SK-N-SH treated with all-trans-retinoic acid at 6 μM for 48 hours (cell line): ENCODE results near the gene VPS54.

Experiments
- ATAC-seq: fragments of 200-7000 bp; cut with Tn5 transposase; 3 replicates; pipeline ENCODE4 v1.9.1; 2020; ENCODE audit warnings: mild to moderate bottlenecking, moderate library complexity
- ESRRG ChIP-seq: fragments of 250-450 bp; sonication (Bioruptor Pico); IDR thresholded peaks from 2 replicates; pipeline ENCODE4 v1.6.1; 2021; ENCODE audit warnings: mild to moderate bottlenecking
- GLIS3 ChIP-seq: fragments of 250-450 bp; sonication (Bioruptor Pico); IDR thresholded peaks from 2 replicates; pipeline ENCODE4 v1.5.0; 2020; ENCODE audit warnings: mild to moderate bottlenecking, moderate library complexity
- ISL1 ChIP-seq: fragments of 250-450 bp; sonication (Bioruptor Pico); IDR thresholded peaks from 2 replicates; pipeline ENCODE4 v2.1.2; 2022; ENCODE audit warnings: mild to moderate bottlenecking, moderate library complexity
- OSR1 ChIP-seq: fragments of 250-450 bp; sonication (Bioruptor Pico); IDR thresholded peaks from 2 replicates; pipeline ENCODE4 v1.8.0; 2022; ENCODE audit warnings: moderate library complexity, mild to moderate bottlenecking, inconsistent platforms
- PPARA ChIP-seq: fragments of 250-450 bp; sonication (Bioruptor Pico); IDR thresholded peaks from 2 replicates; pipeline ENCODE4 v1.5.0; 2020; ENCODE audit warnings: mild to moderate bottlenecking, borderline replicate concordance
- RARB ChIP-seq: fragments of 250-450 bp; sonication (Bioruptor Pico); IDR thresholded peaks from 2 replicates; pipeline ENCODE4 v1.8.0; 2021; ENCODE audit warnings: mild to moderate bottlenecking, moderate library complexity
- SNAI2 ChIP-seq: fragments of 250-450 bp; sonication (Bioruptor Pico); IDR thresholded peaks from 2 replicates; pipeline ENCODE4 v1.5.0; 2020; ENCODE audit warnings: mild to moderate bottlenecking, moderate library complexity
- TOX ChIP-seq: fragments of 250-450 bp; sonication (Bioruptor Pico); IDR thresholded peaks from 2 replicates; pipeline ENCODE4 v1.8.0; 2021; ENCODE audit warnings: mild to moderate bottlenecking, moderate library complexity, borderline replicate concordance
- ZC3H10 ChIP-seq: fragments of 250-450 bp; sonication (Bioruptor Pico); IDR thresholded peaks from 2 replicates; pipeline ENCODE4 v1.5.1; 2021; ENCODE audit warnings: mild to moderate bottlenecking, moderate library complexity
- ZFP3 ChIP-seq: fragments of 250-450 bp; sonication (Bioruptor Pico); IDR thresholded peaks from 2 replicates; pipeline ENCODE4 v1.5.0; 2020; ENCODE audit warnings: mild to moderate bottlenecking, moderate library complexity
- ZFP30 ChIP-seq: fragments of 450-650 bp; formaldehyde crosslinking; IDR thresholded peaks from 2 replicates; pipeline ENCODE4 v1.5.0; 2022; ENCODE audit warnings: mild to moderate bottlenecking, moderate library complexity
- ZNF565 ChIP-seq: fragments of 450-650 bp; formaldehyde crosslinking; conservative IDR thresholded peaks from 2 replicates; pipeline ENCODE4 v1.5.0; 2020; ENCODE audit warnings: low read depth, mild to moderate bottlenecking, moderate library complexity
- ZNF70 ChIP-seq: fragments of 450-650 bp; formaldehyde crosslinking; IDR thresholded peaks from 2 replicates; pipeline ENCODE4 v1.5.0; 2020; ENCODE audit warnings: mild to moderate bottlenecking, moderate library complexity
- ZNF8 ChIP-seq: fragments of 450-650 bp; formaldehyde crosslinking; IDR thresholded peaks from 2 replicates; pipeline ENCODE4 v1.5.0; 2020; ENCODE audit warnings: mild to moderate bottlenecking, moderate library complexity
- TF ChIP-seq, protein P1 (sequence below): fragments of 250-450 bp; sonication (Bioruptor Pico); IDR thresholded peaks from 2 replicates; pipeline ENCODE4 v1.5.1; 2021; ENCODE audit warnings: mild to moderate bottlenecking, moderate library complexity
- TF ChIP-seq, protein P2 (sequence below): fragments of 250-450 bp; sonication (Bioruptor Pico); IDR thresholded peaks from 2 replicates; pipeline ENCODE4 v1.5.1; 2020; ENCODE audit warnings: low read depth, mild to moderate bottlenecking, moderate library complexity
- TF ChIP-seq, protein P3 (sequence below): fragments of 250-450 bp; sonication (Bioruptor Pico); IDR thresholded peaks from 2 replicates; pipeline ENCODE4 v1.5.0; 2020; ENCODE audit warnings: mild to moderate bottlenecking, moderate library complexity
- TF ChIP-seq, protein P4 (sequence below): fragments of 250-450 bp; sonication (Bioruptor Pico); IDR thresholded peaks from 2 replicates; pipeline ENCODE4 v1.8.0; 2021; ENCODE audit warnings: low read depth, mild to moderate bottlenecking, moderate library complexity, borderline replicate concordance
- TF ChIP-seq, protein P5 (sequence below): fragments of 250-450 bp; sonication (Bioruptor Pico); IDR thresholded peaks from 2 replicates; pipeline ENCODE4 v1.8.0; 2020; ENCODE audit warnings: mild to moderate bottlenecking, moderate library complexity, borderline replicate concordance

VPS54 gene

DNA sequence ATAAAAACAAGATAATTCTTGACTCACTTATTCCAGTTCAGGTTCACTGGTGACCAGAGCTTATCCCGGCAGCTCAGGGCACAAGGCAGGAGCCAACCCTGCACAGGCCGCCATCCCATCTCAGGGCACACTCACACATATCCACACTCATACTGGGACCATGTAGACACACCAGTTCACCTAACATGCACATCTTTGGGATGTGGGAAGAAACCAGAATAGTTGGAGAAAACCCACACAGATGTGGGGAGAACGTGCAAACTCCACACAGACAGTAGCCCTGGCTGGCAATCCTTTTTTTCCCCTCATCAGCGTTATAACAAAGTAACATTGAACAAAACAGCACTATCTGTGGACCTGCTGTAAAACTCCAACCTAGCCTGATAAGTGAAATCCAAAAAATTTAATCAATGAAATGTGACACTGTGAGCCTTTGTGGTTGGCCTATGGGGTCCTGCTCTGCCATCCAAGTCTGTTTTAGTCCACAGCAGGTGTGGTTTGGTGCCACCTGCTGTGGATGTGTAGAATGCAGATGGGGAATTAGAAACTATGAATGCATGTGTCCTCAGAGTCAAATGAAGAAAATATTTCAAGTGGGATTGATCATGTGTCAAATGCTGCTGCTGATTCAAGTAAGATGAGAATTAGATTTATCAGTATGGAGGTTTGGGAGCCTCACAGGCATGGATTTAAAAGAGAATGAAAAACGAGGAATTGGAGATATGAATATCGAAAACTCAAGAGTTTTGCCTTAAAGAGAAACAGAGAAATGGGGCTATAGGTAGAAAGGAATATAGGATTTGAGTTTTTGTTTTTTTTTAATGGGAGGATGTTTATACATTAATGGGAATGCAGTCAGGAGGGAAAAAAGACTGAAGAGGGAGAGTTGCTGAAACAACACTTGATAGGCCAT is 130.5 kb downstream of the VPS54 start:
- ATAC-seq = peak; percentile 85
- TF ChIP-seq, protein P1, sequence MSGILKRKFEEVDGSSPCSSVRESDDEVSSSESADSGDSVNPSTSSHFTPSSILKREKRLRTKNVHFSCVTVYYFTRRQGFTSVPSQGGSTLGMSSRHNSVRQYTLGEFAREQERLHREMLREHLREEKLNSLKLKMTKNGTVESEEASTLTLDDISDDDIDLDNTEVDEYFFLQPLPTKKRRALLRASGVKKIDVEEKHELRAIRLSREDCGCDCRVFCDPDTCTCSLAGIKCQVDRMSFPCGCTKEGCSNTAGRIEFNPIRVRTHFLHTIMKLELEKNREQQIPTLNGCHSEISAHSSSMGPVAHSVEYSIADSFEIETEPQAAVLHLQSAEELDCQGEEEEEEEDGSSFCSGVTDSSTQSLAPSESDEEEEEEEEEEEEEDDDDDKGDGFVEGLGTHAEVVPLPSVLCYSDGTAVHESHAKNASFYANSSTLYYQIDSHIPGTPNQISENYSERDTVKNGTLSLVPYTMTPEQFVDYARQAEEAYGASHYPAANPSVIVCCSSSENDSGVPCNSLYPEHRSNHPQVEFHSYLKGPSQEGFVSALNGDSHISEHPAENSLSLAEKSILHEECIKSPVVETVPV (CRISPR knock-in tag) = no peak
- TF ChIP-seq ESRRG (no peak), ISL1 (CRISPR knock-in tag) (no peak), TOX (no peak), RARB (CRISPR knock-in tag) (no peak), ZFP30 (CRISPR knock-in tag) (no peak), ZNF8 (CRISPR knock-in tag) (no peak), ZNF565 (CRISPR knock-in tag) (no peak), ZFP3 (CRISPR knock-in tag) (no peak), GLIS3 (CRISPR knock-in tag) (no peak), SNAI2 (CRISPR knock-in tag) (no peak), ZC3H10 (no peak), PPARA (CRISPR knock-in tag) (no peak)
- TF ChIP-seq, protein P2, sequence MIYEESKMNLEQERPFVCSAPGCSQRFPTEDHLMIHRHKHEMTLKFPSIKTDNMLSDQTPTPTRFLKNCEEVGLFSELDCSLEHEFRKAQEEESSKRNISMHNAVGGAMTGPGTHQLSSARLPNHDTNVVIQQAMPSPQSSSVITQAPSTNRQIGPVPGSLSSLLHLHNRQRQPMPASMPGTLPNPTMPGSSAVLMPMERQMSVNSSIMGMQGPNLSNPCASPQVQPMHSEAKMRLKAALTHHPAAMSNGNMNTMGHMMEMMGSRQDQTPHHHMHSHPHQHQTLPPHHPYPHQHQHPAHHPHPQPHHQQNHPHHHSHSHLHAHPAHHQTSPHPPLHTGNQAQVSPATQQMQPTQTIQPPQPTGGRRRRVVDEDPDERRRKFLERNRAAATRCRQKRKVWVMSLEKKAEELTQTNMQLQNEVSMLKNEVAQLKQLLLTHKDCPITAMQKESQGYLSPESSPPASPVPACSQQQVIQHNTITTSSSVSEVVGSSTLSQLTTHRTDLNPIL (CRISPR knock-in tag) = no peak
- TF ChIP-seq, protein P3, sequence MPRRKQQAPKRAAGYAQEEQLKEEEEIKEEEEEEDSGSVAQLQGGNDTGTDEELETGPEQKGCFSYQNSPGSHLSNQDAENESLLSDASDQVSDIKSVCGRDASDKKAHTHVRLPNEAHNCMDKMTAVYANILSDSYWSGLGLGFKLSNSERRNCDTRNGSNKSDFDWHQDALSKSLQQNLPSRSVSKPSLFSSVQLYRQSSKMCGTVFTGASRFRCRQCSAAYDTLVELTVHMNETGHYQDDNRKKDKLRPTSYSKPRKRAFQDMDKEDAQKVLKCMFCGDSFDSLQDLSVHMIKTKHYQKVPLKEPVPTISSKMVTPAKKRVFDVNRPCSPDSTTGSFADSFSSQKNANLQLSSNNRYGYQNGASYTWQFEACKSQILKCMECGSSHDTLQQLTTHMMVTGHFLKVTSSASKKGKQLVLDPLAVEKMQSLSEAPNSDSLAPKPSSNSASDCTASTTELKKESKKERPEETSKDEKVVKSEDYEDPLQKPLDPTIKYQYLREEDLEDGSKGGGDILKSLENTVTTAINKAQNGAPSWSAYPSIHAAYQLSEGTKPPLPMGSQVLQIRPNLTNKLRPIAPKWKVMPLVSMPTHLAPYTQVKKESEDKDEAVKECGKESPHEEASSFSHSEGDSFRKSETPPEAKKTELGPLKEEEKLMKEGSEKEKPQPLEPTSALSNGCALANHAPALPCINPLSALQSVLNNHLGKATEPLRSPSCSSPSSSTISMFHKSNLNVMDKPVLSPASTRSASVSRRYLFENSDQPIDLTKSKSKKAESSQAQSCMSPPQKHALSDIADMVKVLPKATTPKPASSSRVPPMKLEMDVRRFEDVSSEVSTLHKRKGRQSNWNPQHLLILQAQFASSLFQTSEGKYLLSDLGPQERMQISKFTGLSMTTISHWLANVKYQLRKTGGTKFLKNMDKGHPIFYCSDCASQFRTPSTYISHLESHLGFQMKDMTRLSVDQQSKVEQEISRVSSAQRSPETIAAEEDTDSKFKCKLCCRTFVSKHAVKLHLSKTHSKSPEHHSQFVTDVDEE (CRISPR knock-in tag) = no peak
- TF ChIP-seq, protein P4, sequence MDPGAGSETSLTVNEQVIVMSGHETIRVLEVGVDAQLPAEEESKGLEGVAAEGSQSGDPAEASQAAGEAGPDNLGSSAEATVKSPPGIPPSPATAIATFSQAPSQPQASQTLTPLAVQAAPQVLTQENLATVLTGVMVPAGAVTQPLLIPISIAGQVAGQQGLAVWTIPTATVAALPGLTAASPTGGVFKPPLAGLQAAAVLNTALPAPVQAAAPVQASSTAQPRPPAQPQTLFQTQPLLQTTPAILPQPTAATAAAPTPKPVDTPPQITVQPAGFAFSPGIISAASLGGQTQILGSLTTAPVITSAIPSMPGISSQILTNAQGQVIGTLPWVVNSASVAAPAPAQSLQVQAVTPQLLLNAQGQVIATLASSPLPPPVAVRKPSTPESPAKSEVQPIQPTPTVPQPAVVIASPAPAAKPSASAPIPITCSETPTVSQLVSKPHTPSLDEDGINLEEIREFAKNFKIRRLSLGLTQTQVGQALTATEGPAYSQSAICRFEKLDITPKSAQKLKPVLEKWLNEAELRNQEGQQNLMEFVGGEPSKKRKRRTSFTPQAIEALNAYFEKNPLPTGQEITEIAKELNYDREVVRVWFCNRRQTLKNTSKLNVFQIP (CRISPR knock-in tag) = no peak
- TF ChIP-seq, protein P5, sequence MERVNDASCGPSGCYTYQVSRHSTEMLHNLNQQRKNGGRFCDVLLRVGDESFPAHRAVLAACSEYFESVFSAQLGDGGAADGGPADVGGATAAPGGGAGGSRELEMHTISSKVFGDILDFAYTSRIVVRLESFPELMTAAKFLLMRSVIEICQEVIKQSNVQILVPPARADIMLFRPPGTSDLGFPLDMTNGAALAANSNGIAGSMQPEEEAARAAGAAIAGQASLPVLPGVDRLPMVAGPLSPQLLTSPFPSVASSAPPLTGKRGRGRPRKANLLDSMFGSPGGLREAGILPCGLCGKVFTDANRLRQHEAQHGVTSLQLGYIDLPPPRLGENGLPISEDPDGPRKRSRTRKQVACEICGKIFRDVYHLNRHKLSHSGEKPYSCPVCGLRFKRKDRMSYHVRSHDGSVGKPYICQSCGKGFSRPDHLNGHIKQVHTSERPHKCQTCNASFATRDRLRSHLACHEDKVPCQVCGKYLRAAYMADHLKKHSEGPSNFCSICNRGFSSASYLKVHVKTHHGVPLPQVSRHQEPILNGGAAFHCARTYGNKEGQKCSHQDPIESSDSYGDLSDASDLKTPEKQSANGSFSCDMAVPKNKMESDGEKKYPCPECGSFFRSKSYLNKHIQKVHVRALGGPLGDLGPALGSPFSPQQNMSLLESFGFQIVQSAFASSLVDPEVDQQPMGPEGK (CRISPR knock-in tag) = no peak

DNA sequence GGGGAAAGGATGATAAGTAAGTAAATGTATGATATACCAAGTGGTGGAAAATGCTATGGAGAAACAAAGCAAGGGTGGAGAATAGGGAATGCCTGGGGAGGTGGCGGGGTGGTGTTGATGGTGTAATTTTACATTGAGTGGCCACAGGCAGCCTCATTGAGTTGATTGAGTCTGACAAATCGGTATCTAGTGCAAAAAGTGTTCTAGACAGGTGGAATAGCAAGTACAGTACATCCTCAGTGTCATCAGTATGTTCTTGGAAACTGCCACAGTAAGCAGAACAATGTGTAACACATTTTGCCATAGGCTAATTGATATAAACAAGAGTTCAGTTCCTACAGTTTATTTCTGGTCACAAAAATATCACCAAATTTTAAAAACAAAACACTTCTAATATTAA is 131.2 kb downstream of the VPS54 start:
- no peak for TF ChIP-seq ZNF70
- TF ChIP-seq ZC3H10 = no peak
- TF ChIP-seq, protein P5 (CRISPR knock-in tag) = no peak
- TF ChIP-seq, protein P3 (CRISPR knock-in tag) = no peak
- TF ChIP-seq OSR1 = no peak
- ATAC-seq = no peak
